IPS-NIHi7 (cell line): ENCODE measurements around the gene OSBPL10.

ENCODE experiments used
- DNase-seq: peaks from one replicate; pipeline ENCODE4 v3.0.0; 2012; ENCODE audit warnings: mixed read lengths; ENCODE audit errors: extremely low spot score

OSBPL10 gene

GRCh38 chr3:31959951-31960792 lies 20.9 kb downstream of the OSBPL10 start:
- no peak for DNase-seq

- no peak for DNase-seq
These were observed 21.8 kb downstream of the OSBPL10 start for GRCh38 chr3:31959251-31959650.

DNA sequence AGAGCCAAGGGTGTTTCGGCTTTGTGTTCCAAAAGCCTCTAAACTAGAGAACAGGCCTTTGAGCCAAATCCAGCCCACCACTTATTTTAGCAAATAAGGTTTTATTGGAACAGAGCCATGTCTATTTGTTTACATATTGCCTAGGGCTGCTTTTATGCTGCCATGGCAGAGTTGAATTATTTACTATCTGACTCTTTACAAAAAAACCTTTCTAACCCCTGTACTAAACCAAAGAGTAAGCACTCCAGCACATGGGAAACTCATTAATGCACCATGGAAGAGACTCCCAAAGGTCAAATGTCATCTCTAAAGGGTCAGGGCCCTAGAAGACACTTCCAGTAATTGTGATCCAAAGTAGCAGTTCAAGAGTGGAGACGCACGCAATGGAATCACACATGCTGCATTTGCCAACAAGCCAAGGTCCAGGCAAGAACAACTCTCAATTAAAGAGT lies 22.3 kb downstream of the OSBPL10 start:
- DNase-seq: no peak

DNA sequence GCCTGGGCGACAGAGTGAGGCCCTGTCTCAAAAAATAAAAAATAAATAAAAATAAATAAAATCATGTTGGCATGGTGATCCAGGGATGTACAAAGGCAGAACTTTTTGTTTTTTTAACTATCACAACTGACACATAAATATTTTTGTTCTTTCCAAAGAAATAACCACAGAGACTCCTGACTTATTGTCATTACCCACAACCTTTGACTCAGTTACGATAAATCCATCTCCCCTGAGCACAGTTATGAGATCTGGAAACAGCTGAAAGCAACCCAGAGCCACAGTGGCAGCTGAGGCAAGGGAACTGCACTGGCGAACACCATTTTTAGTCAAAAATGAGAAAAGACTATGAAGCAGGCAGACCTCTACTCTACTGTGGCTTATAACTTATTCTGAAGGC lies 24.0 kb downstream of the OSBPL10 start:
- DNase-seq: no peak

- DNase-seq: no peak
These were observed 25.5 kb downstream of the OSBPL10 start for GRCh38 chr3:31955581-31955980.

DNA sequence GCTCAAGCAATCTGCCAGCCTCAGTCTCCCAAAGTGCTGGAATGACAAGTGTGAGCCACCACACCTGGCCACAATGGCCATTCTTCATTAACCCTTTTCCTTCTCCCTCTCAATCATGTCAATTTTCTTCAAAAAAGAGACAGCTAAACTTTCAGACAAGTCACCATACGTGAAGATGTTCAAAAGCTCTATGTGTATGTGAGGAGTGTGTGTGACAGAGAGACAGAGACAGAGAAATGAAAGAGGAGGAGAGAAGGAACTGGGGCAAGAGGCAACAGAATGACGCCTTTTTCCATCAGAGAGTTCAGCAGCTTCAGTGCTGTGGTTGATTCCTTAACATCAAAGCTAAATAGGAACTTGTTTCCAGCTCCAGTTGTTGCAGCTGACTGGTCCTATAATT lies 27.4 kb downstream of the OSBPL10 start:
- no peak for DNase-seq

GRCh38 chr3:31953091-31953490 lies 28.0 kb downstream of the OSBPL10 start:
- no peak for DNase-seq

DNA sequence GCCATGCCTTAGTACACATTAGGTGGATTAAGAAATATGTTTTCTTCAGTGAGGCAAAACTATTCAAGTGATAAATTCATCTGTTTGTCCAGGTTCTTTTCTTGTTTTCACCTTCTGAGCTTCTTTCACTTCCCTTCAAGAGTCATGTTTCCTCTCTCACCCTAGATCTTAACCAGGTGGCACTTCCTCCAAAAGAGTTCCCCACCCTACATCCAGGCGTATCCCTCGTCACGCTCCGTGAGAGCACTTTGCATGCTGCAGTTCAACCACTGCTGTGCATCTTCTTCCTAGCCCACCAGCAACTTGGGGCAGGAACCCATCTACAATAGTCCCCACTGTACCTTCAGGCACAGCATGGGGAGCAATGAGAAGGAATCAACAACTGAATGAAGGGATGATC lies 28.9 kb downstream of the OSBPL10 start:
- no peak for DNase-seq

DNA sequence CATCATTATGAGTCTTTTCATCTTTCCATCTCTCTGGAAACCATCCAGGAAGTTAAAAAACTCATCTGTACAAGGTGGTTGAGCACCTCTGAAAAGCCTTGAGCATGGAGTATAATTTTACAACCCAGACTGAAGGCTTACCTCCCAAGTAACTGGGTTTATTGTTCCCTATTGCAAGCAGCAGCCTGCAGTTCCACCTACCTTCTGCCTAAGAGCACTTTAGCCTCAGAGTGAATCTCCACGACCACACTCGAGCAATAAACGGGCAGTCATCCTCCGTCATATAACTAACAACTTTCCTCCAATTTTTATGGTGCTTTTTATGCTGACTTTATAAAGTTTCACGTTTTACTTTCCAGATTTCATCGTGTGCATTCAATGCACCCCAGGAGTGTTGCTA lies 32.8 kb downstream of the OSBPL10 start:
- DNase-seq: no peak

DNA sequence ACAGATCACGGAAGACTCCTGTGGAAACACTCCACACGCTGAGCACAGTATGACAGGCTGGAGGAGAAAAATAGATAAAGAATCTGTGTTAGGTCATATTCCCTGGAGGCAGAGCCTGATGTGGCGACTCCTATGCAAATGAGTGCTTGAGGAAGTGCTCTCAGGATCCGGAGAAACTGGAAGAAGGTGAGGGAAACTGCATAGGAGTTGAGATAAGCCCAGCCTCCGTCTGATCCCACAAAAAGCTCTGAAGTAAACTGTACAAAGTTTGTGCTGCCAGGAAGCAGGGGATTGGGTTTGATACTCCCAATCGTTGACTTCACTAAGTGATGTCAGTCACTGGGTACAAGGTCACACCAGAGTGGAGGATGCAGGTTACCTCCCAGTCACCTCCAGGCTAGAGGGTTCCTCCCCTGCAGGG lies 33.4 kb downstream of the OSBPL10 start:
- DNase-seq: no peak

- DNase-seq: no peak
These were observed 33.9 kb downstream of the OSBPL10 start for GRCh38 chr3:31947162-31947561.

- no peak for DNase-seq
These were observed 34.5 kb downstream of the OSBPL10 start for GRCh38 chr3:31946484-31947081.

- no peak for DNase-seq
These were observed 35.4 kb downstream of the OSBPL10 start for GRCh38 chr3:31945738-31946052.

- no peak for DNase-seq
These were observed 38.0 kb downstream of the OSBPL10 start for GRCh38 chr3:31943041-31943440.

DNA sequence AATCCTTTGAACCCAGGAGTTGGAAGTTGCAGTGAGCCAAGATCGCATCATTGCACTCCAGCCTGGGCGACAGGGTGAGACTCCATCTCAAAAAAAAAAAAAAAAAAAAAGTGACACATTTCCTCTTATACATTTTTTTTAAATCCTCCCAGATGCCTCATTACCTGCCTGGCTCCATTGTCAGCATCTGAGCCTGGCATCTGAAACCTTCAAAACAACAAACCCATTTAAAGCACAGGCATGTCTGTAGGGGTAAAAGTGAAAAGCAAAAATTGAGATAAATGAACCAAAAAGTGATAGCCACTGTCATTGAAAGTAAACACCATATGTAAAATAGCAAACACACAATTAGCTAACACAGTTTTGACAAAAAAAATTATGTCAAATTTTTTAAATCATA lies 38.6 kb downstream of the OSBPL10 start:
- DNase-seq: no peak

DNA sequence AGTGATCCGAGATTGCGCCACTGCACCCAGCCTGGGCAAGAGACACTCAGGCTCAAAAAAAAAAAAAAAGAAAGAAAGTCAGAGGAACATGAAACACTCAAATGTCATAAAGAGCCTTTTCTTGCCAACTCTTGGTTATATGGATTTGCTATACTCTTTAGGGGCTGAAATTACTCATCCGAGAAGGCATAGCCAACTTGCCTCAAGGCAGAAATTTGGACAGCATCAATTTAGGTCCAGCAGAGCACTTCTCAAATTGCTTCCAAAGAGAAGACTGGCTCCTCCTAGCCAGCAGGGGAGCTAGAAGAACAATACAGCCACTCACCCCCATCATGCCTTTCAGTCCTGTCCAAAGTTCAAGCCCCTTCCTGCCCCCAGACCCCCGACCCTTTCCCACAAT lies 43.8 kb downstream of the OSBPL10 start:
- DNase-seq: no peak

GRCh38 chr3:31936420-31937060 lies 44.5 kb downstream of the OSBPL10 start:
- no peak for DNase-seq

DNA sequence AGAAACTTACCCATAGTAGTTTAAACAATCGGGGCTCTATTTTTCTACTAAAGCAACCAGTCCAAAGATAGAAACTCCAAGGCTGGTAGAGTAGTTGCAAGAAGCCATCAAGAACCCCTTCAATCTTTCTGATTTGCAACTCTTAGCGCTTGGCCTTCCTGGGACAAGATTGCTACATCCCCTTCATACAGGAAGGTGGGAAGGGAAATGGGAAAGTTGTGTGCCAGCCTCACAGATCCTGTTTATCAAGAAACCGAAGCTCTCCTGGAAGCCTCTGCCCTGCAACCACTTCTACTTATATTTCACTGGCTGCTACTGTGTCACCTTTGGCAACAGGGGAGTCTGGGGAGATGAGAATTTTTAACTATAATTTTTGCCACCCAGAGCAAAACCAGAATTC lies 46.2 kb downstream of the OSBPL10 start:
- no peak for DNase-seq

GRCh38 chr3:31934018-31934417 lies 47.0 kb downstream of the OSBPL10 start:
- no peak for DNase-seq

DNA sequence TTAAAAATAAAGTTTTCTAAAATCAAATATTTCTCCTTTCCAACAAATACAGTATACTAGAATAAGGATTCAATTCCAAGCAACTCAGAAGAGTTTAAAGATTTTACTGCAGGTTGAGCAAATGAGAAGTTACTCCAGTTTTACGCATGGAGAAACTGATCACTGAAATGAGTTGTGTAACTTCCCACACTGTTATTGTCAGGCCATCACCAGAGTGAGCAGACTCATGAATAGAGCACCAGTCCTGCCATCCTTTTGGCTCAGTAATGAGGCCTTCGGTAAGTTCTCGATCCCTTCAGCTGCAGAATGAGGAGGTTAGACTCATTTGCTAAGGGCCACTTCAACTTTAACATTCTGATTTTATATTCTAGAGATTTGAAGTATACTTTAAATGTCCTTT lies 48.1 kb downstream of the OSBPL10 start:
- no peak for DNase-seq

DNA sequence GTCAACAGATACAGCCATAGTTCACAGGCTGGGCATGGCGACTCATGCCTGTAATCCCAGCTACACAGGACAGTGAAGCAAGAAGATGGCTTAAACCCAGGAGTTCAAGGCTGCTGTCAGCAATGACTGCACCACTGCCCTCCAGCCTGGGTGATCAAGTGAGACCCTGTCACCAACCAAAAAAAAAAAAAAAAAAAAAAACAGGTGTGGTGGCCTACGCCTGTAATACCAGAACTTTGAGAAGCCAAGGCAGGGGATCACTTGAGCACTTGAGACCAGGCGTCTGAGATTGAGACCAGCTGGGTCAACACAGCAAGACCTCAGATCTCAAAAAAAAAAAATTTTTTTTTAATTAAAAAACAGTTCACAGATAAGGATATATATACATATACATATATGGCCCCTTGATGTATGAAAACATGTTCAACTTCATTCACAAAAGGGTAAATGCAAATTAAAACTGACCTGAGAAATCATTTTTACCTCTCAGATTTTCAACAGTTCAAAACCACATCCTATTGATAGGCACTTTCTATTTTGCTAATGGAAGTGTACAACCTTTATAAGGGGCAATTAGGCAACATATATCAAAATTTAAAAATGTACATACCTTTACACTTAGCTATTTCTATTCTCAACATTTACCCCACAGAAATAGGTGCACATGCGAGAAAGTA lies 51.1 kb downstream of the OSBPL10 start:
- DNase-seq: no peak

GRCh38 chr3:31927811-31928210 lies 53.3 kb downstream of the OSBPL10 start:
- DNase-seq: no peak

DNA sequence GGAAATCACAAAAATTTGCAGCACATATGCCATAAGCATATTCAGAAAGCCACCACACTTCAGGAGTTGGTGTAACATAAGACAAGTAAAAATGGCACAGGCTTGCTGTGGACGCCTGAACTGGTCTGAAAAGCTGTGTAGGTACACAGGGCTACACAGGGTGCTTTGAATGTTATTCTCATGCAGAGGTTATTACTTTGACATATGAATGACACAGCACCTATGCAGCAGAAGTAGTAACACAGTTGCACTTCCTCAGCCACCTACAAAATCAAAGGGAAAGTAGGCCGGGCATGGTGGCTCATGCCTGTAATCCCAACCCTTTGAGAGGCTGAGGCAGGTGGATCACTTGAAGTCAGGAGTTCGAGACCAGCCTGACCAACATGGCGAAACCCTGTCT lies 54.5 kb downstream of the OSBPL10 start:
- no peak for DNase-seq
